IMR-90 (cell line): ENCODE results near the gene RIMBP2.

Experiments
- BHLHE40 ChIP-seq: fragments of 150-350 bp; IDR thresholded peaks from 2 replicates; pipeline ENCODE4 v1.6.1; 2016; ENCODE audit warnings: mild to moderate bottlenecking, low read depth, low read length
- CTCF ChIP-seq: conservative IDR thresholded peaks from 2 replicates; pipeline ENCODE4 v1.5.1; 2012; ENCODE audit warnings: mild to moderate bottlenecking, low read depth, low read length, improper control_type of control experiment
- ELK1 ChIP-seq: fragments of 150-350 bp; IDR thresholded peaks from 2 replicates; pipeline ENCODE4 v1.6.1; 2016; ENCODE audit warnings: low read depth, mild to moderate bottlenecking, low read length, moderate library complexity, borderline replicate concordance
- FOS ChIP-seq: fragments of 150-350 bp; IDR thresholded peaks from 2 replicates; pipeline ENCODE4 v1.6.1; 2016; ENCODE audit warnings: low read depth, low read length
- MAFK ChIP-seq: IDR thresholded peaks from 2 replicates; pipeline ENCODE4 v1.6.1; 2012; ENCODE audit warnings: low read depth, low read length, improper control_type of control experiment
- MAZ ChIP-seq: IDR thresholded peaks from 2 replicates; pipeline ENCODE4 v1.6.1; 2012; ENCODE audit warnings: low read depth, mild to moderate bottlenecking, low read length, improper control_type of control experiment, moderate library complexity, borderline replicate concordance
- MXI1 ChIP-seq: IDR thresholded peaks from 2 replicates; pipeline ENCODE4 v1.6.1; 2012; ENCODE audit warnings: low read depth, mild to moderate bottlenecking, low read length, moderate library complexity, borderline replicate concordance
- POLR2A ChIP-seq: IDR thresholded peaks from 2 replicates; pipeline ENCODE4 v1.6.1; 2012; ENCODE audit warnings: mild to moderate bottlenecking, low read depth, low read length
- RAD21 ChIP-seq: IDR thresholded peaks from 2 replicates; pipeline ENCODE4 v1.6.1; 2012; ENCODE audit warnings: low read length, improper control_type of control experiment
- RCOR1 ChIP-seq: IDR thresholded peaks from 2 replicates; pipeline ENCODE4 v1.6.1; 2012; ENCODE audit warnings: mild to moderate bottlenecking, low read length, improper control_type of control experiment; ENCODE audit not compliant: insufficient replicate concordance
- RFX5 ChIP-seq: IDR thresholded peaks from 2 replicates; pipeline ENCODE4 v1.8.0; 2012; ENCODE audit warnings: low read depth, mild to moderate bottlenecking, low read length, moderate library complexity
- SMC3 ChIP-seq: fragments of 150-350 bp; IDR thresholded peaks from 2 replicates; pipeline ENCODE4 v1.6.1; 2016; ENCODE audit warnings: low read depth, mild to moderate bottlenecking, antibody characterized with exemption, low read length, moderate library complexity
- USF2 ChIP-seq: fragments of 150-350 bp; IDR thresholded peaks from 2 replicates; pipeline ENCODE4 v1.6.1; 2017; ENCODE audit warnings: mild to moderate bottlenecking, antibody characterized with exemption, low read length, low read depth

- no peak for TF ChIP-seq RCOR1
- TF ChIP-seq POLR2A = no peak
- no peak for TF ChIP-seq CTCF
- TF ChIP-seq FOS = no peak
- no peak for TF ChIP-seq RAD21
- TF ChIP-seq MAFK = no peak
- TF ChIP-seq USF2 = no peak
- TF ChIP-seq MAZ = no peak
- no peak for TF ChIP-seq MXI1
- TF ChIP-seq SMC3 = no peak
- TF ChIP-seq ELK1 = no peak
- TF ChIP-seq RFX5 = no peak
- no peak for TF ChIP-seq BHLHE40
Observed at GRCh38 chr12:130621696-130622298, 94.3 kb downstream of the RIMBP2 start.
